Endothelial cell of umbilical vein (primary cell): ENCODE measurements around the gene SOX18.

ENCODE experiments used
- CTCF ChIP-seq, 2 donors: IDR thresholded peaks; 1 replicate in 1 of 2; 2 replicates in 1 of 2; pipeline ENCODE4 v1.5.1; 2011; ENCODE audit warnings: low read length in 2 of 2, mild to moderate bottlenecking in 2 of 2, moderate library complexity in 2 of 2, control low read depth in 1 of 2, inconsistent platforms in 1 of 2, low read depth in 1 of 2; ENCODE audit not compliant: insufficient read depth in 1 of 2; ENCODE audit errors: extremely low read depth in 1 of 2
- JUN ChIP-seq: IDR thresholded peaks from 2 replicates; pipeline ENCODE4 v1.6.1; 2011; ENCODE audit warnings: borderline replicate concordance, low read depth; ENCODE audit not compliant: insufficient read length, insufficient read depth
- POLR2AphosphoS5 ChIP-seq: IDR thresholded peaks from 2 replicates; pipeline ENCODE4 v1.6.1; 2012; ENCODE audit warnings: low read depth, mild to moderate bottlenecking, control low read depth, low read length, moderate library complexity; ENCODE audit not compliant: insufficient read depth

GRCh38 chr20:64037199-64037497, 12.3 kb downstream of the SOX18 start:
- no peak for TF ChIP-seq JUN
- no peak for TF ChIP-seq POLR2AphosphoS5
- no peak for TF ChIP-seq CTCF (IDR thresholded peaks at IDR 0.05; ENCODE audit: extremely low read depth in 1 of 2, insufficient read depth in 1 of 2, low read depth in 1 of 2, low read length in 2 of 2)
